ENCODE measurements around the gene LRRC10B.

DNA sequence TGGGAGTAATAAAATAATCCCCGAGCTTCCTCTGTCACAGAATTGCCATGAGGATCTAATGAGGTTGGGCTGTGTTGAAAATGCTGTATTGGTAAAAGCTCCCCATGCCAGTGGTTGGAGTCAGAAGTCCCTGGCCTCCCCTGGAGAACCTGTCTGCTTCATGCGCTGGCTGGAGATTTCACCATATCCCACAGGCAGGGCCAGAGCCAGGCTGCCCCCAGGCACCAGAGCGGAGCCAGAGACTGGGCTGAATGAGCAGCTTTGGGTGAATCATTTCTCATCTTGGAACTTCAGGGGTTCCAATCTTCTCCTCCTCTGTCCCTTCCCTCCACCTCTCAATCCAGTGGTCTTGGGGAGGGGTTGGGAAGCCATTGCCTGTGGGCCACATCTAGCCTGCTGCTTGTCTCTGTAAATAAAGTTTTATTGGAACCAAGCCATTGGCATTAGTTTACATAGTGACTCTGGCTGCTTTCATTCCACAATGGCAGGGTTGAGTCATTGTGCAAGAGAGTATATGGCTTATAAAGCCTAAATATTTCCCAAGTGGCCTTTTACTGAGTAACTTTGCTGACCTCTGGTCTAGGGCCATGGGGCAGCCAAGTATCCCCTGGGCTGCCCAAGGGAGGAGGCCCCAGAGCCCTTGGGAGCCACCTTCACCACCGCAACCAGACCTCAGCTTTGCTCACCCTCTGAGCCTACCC lies 35.2 kb downstream of the LRRC10B start:
- TF ChIP-seq, protein P1, sequence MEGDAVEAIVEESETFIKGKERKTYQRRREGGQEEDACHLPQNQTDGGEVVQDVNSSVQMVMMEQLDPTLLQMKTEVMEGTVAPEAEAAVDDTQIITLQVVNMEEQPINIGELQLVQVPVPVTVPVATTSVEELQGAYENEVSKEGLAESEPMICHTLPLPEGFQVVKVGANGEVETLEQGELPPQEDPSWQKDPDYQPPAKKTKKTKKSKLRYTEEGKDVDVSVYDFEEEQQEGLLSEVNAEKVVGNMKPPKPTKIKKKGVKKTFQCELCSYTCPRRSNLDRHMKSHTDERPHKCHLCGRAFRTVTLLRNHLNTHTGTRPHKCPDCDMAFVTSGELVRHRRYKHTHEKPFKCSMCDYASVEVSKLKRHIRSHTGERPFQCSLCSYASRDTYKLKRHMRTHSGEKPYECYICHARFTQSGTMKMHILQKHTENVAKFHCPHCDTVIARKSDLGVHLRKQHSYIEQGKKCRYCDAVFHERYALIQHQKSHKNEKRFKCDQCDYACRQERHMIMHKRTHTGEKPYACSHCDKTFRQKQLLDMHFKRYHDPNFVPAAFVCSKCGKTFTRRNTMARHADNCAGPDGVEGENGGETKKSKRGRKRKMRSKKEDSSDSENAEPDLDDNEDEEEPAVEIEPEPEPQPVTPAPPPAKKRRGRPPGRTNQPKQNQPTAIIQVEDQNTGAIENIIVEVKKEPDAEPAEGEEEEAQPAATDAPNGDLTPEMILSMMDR (IDR thresholded peaks at IDR 0.05) = no peak
- TF ChIP-seq EZH2 (IDR thresholded peaks at IDR 0.05) = no peak
